ENCODE measurements around the gene ZNF532.
"Not testable (repeated sequence)": the region's sequence is repeated elsewhere in the genome, so short reads cannot be mapped to it uniquely, and the experiment has no call there.

Gene ZNF532

GRCh38 chr18:58908006-58908405, 43.3 kb downstream of the ZNF532 start:
- no peak overlapping the region for H3K4me3 Mint-ChIP-seq
- H3K36me3 Mint-ChIP-seq (ENCODE audit: low read depth): peaks cover 54% of the 10 kb centered on the region
- H3K9me3 Mint-ChIP-seq: no peaks in the 10 kb centered on the region
- no peaks in the 10 kb centered on the region for H3K27me3 Mint-ChIP-seq (ENCODE audit: low read depth)
- H3K4me1 Mint-ChIP-seq: peaks cover 40% of the 10 kb centered on the region
- peak overlapping the region in 2 of 3 experiments; percentile 10 to 63 for H3K27ac Mint-ChIP-seq
- TF ChIP-seq CTCF (IDR thresholded peaks at IDR 0.05; ENCODE audit: unreplicated experiment in 3 of 3): no peak

GRCh38 chr18:58909521-58909920, 44.8 kb downstream of the ZNF532 start:
- Mint-ChIP-seq H3K4me1 (peaks cover 50% of the 10 kb centered on the region), H3K9me3 (no peaks in the 10 kb centered on the region), H3K27ac (peak overlapping the region; percentile 6 to 37 (median 19)), H3K27me3 (ENCODE audit: low read depth) (no peaks in the 10 kb centered on the region), H3K36me3 (ENCODE audit: low read depth) (peaks cover 39% of the 10 kb centered on the region), H3K4me3 (no peak overlapping the region)
- no peak for TF ChIP-seq CTCF (IDR thresholded peaks at IDR 0.05; ENCODE audit: unreplicated experiment in 3 of 3)

GRCh38 chr18:58911241-58911640, 46.6 kb downstream of the ZNF532 start:
- Mint-ChIP-seq H3K4me1 (peaks cover 61% of the 10 kb centered on the region), H3K27me3 (ENCODE audit: low read depth) (no peaks in the 10 kb centered on the region), H3K36me3 (ENCODE audit: low read depth) (peaks cover 39% of the 10 kb centered on the region), H3K9me3 (no peaks in the 10 kb centered on the region), H3K4me3 (no peak overlapping the region), H3K27ac (peak overlapping the region; percentile 42 to 89 (median 87))
- TF ChIP-seq CTCF (IDR thresholded peaks at IDR 0.05; ENCODE audit: unreplicated experiment in 3 of 3): no peak

GRCh38 chr18:58911766-58912165, 47.1 kb downstream of the ZNF532 start:
- Mint-ChIP-seq H3K4me1 (peaks cover 65% of the 10 kb centered on the region), H3K9me3 (no peaks in the 10 kb centered on the region), H3K27me3 (ENCODE audit: low read depth) (no peaks in the 10 kb centered on the region), H3K27ac (peak overlapping the region; percentile 42 to 89 (median 87)), H3K4me3 (peak overlapping the region; percentile 6 to 45 (median 21)), H3K36me3 (ENCODE audit: low read depth) (peaks cover 41% of the 10 kb centered on the region)
- TF ChIP-seq CTCF (IDR thresholded peaks at IDR 0.05; ENCODE audit: unreplicated experiment in 3 of 3): no peak

GRCh38 chr18:58915006-58915799, 50.5 kb downstream of the ZNF532 start:
- Mint-ChIP-seq H3K9me3 (no peaks in the 10 kb centered on the region), H3K4me3 (no peak overlapping the region), H3K36me3 (ENCODE audit: low read depth) (peaks cover 59% of the 10 kb centered on the region), H3K27me3 (ENCODE audit: low read depth) (no peaks in the 10 kb centered on the region), H3K4me1 (peaks cover 52% of the 10 kb centered on the region), H3K27ac (peak overlapping the region; percentile 67 to 94 (median 82))
- TF ChIP-seq CTCF (IDR thresholded peaks at IDR 0.05; ENCODE audit: unreplicated experiment in 3 of 3): no peak

- Mint-ChIP-seq H3K27ac (peak overlapping the region in 2 of 3 experiments; percentile 67 to 94), H3K27me3 (ENCODE audit: low read depth) (no peaks in the 10 kb centered on the region), H3K9me3 (no peaks in the 10 kb centered on the region), H3K4me3 (no peak overlapping the region), H3K4me1 (peaks cover 49% of the 10 kb centered on the region), H3K36me3 (ENCODE audit: low read depth) (peaks cover 67% of the 10 kb centered on the region)
- no peak for TF ChIP-seq CTCF (IDR thresholded peaks at IDR 0.05; ENCODE audit: unreplicated experiment in 3 of 3)
Measured at GRCh38 chr18:58915995-58916394, 51.3 kb downstream of the ZNF532 start.

GRCh38 chr18:58919934-58920333, 55.3 kb downstream of the ZNF532 start:
- not testable (repeated sequence) for H3K27ac Mint-ChIP-seq; H3K9me3 Mint-ChIP-seq; H3K27me3 Mint-ChIP-seq (ENCODE audit: low read depth); H3K4me3 Mint-ChIP-seq
- Mint-ChIP-seq H3K4me1 (peaks cover 23% of the 10 kb centered on the region), H3K36me3 (ENCODE audit: low read depth) (peaks cover 93% of the 10 kb centered on the region)

Data from nephron (organoid).